NCI-H1092 (cell line): ENCODE data around the gene KLHL13.
"Not testable (repeated sequence)": the region's sequence is repeated elsewhere in the genome, so short reads cannot be mapped to it uniquely, and the experiment has no call there.

Experiments
- DNase-seq: peaks from one replicate; lab custom pipeline; 2025; lab: John Stamatoyannopoulos, UW

The KLHL13 gene

DNA sequence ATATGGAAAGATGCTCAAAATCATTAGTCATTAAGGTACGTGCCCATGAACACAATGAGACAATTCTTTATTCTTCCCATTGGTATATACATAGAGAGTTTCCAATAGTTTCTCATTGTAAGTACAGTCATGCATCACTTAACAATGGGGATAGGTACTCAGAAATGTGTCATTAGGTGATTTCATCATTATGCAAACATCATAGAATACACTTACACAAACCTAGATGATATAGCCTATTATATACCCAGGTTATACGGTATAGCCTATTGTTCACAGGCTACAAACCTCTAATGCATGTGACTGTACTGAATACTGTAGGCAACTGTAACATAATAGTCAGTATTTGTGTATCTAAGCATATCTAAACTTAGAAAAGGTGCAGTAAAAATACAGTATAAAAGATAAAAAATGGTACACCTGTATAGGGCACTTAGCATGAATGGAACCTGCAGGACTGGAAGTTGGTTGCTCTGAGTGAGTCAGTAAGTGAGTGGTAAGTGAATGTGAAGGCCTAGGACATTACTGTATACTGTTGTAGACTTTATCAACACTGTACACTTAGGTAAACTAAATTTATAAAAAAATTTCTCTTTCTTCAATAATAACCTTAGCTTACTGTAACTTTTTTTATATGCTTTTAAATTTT lies 49.6 kb downstream of the KLHL13 start:
- no peak for DNase-seq

DNA sequence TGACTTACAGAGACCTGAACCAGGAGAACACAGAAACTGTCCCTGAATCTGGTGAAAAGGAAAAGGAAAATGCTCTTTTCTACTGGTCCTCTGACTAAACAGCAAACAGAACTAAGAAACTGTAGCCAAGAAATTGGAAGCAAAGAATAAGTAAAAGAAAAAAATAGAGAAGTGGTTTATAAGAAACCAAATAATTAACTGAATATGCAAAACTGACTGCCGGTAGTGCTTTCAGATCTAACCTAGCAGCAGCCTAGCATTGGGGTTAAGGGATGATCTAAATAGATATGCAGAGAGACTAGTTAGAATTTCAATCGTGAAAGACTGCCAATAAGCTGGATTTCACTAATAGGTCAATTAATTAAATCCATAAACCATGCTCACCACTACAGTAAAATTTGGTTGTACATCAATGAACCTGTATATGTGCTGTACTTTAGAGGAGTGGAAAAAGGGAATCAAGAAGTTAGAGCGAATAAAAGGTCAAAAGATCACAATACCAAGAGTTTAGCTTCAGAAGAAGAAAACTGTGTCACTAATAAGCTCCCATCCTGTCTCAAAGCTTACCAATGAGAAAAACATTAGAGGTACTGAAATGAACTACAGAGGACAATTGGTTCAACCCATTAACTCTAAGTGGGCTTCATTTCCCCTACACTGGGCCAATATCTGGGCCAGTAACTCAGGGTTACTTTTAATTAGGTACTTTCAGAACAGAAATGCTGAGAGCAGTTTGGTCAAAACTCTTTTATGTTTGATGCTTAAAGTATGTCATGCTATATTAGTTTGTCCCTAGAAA lies 53.6 kb downstream of the KLHL13 start:
- DNase-seq, result no peak

DNA sequence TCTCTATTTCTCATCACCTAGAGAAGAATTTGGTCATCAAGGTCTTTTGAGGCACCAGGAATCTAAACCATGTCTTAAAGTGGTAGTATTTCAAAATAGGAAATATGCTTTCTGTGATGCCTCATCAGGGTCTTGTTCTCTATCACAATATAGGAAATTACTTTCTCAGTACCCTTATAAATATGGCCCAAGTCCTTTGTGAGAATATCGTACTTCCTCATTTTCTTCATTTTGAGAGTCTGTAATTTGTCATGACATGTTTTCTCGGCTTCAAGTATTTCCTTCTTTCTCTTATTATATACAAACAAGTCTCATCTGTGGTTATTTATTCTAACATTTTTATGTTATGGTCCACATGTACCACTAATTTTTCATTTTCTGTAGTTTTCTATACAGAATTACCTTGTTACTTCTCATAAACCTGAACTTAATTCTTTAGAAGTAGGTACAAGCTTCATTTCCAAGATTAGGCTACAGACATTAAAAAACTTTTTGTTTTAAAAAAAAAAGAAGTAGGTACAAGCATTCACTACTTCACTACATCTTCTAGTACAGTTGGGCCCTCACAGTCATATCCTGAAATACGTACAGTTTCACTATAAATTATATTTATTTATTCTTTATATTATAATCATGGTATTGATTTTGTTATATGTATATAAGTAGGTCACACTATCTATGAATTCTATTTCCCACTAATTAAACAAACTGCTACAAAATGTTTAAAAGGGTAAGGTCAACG lies 54.4 kb downstream of the KLHL13 start:
- DNase-seq, result no peak

DNA sequence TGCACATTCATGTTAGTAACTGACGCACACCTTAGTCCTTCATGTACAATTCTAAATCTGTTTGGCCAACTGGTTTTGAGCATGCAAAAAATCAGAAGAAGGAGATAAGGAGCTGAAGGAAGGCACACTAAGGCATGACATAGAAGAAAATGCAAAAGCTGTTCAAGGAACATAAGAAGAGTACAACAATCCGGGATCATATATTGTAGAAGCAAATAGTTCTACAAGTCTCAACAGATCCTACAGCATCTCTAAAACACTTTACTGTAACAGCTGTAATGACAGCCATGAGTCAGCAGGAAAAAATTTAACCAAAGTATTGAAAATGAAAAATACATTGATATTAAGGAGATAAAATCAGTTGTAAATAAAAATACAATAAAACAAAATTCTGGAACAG lies 57.7 kb downstream of the KLHL13 start:
- DNase-seq, result no peak

DNA sequence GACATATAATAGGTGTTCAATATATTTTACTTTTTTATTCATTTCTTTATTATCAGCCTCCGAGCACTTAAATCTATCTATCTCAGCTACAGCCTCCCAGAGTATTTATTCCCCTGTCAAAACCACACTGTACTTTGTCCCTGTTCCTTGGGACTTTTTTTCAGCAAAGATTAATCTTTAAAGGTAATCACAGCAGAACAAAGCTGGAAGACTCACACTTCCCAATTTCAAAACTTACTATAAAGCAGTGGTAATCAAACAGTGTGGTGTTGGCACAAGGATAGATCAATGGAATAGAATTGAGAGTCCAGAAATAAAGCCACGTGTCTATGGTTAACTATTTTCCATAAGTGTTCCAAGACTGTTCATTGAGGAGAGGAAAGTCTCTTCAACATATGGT lies 59.7 kb downstream of the KLHL13 start:
- no peak for DNase-seq

DNA sequence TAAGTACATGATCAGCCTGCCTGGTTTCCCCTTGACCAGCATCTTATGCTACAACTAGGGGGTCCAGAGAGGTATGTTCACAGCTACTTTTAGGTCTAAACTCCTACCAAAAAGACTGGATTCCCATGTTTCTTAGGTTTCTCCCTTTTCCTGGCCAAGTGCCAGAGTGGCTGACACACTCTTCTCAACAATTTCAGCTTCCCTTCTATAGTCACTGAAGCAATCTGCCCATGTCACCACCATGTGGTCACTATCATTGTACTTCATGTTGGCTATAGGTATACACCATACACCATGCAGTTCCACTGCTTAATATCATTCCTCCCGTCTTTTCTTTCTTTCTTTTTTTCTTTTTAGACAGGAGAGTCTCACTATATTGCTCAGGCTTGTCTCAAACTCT lies 66.9 kb downstream of the KLHL13 start:
- no peak for DNase-seq

DNA sequence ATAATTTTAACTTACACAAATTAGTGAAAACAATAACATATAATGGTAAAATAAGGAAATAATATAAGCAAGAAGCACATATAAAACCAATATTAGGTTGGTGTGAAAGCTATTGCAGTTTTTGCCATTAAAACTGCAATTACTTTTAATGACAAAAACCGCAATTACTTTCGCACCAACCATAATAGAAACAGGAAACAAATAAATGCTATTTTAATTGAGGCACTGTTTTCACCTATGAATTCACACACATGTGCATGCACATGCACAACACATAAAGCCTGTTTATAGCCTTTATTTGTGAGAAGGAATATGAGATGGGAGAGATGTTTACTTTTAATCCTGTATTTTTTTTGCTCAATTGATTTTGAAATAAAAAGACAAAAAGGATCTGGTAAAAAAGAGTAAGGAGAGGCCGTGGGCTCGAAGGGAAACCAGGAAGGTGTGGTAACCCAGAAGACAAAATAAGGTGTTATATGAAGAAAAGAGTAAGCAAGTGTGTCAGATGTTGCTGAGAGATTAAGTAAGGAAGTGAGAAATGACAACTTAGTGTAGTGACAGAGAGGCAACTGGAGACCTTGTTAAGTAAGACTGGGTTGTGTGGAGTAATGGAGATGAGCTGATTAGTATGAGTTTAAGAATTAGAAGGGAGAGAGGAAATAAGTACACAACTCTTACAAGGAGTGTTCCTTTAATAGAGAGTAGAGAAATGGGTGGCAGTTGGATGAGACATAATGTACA lies 69.0 kb downstream of the KLHL13 start:
- DNase-seq, result no peak

DNA sequence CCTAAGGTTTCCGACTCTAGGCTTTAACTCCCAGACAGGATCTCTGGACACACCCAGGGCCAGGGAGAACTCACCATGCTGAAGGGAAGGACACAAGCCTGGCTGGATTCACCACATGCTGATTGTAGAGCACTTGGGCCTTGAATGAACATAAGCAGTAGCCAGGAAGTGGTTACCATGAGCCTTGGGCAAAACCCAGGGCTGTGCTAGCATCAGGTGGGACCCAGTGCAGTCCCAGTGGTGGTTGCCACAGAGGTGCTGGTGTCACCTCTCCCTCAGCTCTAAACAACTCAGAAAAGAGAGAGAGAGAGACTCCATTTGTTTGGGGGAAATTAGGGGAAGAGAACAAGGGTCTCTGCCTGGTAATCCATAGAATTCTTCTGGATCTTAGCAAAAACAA lies 77.0 kb downstream of the KLHL13 start:
- DNase-seq, result no peak

DNA sequence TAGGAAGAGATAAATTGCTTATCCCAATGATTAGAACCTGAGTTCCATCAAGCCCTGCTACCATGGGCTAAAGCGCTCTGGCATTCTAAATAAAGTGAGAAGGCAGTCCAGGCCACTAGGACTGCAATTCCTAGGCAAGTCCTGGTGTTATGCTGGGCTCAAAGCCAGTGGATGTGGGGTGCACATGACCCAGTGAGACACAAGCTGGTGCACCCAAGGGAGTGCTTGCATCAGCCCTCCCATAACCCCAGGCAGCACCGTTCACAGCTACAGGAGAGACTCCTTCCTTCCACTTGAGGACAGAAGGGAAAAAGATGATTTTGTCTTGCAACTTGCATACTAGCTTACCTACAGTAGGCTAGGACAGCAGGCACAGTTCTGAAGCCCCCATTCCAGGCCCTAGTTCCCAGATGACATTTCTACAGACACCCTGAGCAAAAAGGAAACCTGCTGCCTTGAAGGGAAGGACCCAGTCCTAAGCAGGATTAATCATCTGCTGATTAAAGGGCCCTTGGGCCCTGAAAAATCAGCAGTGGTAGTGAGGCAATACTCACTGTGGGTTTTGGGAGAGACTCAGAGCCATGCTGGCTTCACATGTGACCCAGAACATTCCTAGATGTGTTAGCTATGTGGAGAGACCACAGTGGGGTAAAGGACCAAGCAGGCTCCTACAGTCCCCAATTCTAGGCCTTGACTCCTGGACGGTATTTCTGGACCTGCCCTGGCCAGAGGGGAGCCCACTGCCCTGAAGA lies 77.8 kb downstream of the KLHL13 start:
- DNase-seq, result no peak

DNA sequence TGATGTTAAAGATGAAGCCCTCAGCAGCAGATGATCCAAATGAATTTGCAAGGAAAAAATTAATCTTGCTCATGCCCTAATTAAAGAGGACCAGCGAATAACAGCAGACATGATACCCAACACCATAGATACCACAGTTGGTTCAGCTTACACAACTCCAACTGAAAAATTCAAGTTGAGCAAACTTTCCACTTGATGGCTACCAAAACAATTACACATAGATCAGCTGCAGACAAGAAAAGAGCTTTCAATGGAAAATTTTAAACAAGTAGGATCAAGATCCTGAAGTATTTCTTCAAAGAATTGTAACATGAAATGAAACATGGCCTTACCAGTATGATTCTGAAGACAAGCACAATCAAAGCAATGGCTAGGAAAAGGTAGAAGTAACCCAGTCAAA lies 90.0 kb downstream of the KLHL13 start:
- no peak for DNase-seq

DNA sequence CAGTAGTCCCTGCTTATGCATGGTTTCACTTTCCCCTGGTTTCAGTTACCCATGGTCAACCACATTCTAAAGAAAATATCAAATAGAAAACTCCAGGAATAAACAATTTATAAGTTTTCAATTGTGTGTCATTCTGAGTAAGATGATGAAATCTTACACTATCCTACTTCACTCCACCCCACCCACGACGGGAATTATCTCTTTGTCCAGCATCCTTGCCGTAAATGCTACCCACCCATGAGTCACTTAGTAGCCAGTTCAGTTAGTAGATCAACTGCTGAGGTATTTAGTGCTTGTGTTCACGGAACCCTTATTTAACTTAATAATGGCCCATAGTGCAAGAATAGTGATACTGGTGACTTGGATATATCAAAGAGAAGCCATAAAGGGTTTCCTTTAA lies 91.4 kb downstream of the KLHL13 start:
- no peak for DNase-seq

DNA sequence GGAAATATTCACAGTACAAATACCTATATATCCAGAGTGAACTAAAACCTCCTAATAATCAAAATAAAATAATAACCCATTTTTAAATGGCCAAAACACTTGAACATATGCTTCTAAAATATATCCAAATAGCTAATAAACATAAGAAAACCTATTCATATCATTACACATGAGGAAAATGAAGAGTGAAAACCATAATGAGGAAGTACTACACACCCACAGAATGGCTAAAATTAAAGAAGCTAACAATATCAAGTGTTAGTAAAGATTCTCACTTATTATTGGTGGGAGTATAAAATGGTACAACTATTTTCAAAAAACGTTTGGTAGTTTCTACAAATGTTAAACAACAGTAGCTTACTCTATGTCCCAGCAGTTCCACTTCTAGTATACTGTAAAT lies 92.1 kb downstream of the KLHL13 start:
- no peak for DNase-seq

DNA sequence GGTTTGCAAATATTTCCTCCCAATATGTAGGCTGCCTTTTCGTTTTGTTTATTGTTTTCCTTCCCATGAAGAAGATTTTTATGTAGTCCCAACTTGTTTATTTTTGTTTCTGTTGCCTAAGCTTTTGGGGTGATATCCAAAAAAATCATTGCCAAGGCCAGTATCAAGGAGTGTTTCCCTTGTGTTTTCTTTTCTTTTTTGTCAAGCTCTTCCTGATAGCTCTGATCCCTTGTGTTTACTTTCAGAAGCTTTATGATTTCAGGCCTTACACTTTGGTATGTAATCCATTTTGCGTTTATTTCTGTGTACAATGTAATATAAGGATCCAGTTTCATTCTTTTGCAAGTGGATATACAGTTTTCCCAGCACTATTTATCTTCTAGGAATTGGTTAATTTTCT lies 93.9 kb downstream of the KLHL13 start:
- no peak for DNase-seq

DNA sequence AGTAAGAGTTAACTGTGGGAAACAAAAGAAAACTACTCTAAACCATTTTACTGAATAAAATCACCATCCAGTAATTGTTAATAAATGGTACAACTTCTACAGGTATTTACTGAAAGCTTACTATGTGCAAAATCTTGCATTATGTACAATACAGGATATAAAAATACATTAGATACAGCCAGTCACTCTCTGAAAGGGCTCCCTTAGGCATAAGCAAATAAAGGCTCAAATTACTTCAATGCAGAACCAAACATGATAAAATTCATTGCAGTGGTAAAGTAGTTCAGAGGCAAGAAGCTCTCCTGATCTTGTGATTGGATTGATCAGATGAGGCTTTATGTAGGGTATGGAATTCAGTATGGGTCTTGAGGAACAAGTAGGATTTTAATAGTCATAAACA lies 100.2 kb downstream of the KLHL13 start:
- no peak for DNase-seq

DNA sequence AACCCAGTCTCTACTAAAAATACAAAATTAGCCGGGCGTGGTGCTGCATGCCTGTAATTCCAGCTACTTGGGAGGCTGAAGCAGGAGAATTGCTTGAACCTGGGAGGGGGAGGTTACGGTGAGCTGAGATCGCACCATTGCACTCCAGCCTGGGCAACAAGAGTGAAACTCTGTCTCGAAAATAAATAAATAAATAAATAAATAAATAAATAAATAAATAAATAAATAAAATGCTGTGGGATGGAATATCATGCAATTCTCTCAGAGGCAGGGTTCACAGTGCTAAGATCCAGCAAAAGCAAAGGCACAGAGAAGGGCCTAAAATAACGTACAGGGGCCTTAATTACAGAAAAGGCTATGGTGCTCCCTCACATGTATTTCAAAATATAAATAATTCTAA lies 114.2 kb downstream of the KLHL13 start:
- DNase-seq, result not testable (repeated sequence)

DNA sequence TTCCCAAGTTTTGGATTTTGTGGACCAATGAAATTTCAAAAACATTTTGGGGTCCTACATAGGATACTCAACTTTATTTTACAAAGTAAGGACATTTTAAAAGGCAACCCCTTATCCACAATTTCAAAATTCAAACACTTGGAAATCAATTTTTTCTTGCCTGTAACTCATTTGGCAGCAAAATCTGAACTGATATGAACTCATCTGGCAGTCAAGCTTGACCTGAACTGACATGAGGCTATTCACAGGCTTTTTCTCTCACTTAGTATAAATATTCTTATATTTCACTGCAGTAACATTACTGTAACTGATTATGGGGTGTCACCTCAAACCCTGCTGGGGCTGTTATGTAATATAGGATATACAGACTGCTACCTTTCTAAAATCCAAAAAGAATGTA lies 116.1 kb downstream of the KLHL13 start:
- no peak for DNase-seq

DNA sequence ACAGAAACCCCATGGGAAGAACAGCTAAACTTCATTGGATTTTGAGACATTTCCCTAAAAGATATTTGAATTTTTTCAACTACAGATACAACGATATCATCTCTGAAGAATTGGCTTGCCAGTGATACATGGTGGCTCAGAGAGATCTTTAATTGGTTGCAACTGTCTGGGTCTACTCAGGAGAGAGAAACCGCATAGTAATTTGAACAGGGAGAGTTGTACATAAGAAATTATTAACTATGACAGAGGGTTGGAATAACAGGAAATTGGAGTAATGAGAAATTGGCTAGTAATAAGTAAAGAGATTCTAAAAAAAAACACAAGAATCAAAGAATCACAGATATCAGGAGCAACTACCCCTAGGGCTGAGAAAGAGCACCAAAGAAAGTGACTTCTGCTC lies 118.4 kb downstream of the KLHL13 start:
- no peak for DNase-seq

DNA sequence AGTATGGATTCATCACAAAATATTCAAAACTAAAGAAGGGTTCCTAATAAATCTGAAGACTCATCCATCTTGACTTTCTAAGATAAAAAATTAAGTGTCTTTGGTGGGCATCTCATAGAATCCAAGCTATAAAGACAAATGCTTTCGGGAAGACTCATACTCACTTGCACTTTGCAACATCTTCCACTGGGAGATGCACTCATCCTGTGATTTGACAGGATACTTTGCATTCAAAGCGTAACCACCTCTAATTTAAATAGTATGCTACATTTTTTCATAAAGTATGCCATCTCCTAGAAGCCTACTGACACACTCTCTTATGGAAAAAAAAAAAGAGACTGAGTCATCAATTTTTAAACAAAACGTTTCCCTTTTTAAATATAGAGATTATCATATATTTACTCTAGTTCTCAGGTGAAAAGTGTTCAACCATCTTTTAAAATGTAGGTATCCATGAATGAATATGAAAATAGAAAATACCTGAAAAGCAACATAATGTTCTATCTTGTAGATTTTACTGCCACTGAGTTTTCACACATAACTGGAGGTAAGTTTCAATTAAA lies 119.6 kb downstream of the KLHL13 start:
- no peak for DNase-seq

DNA sequence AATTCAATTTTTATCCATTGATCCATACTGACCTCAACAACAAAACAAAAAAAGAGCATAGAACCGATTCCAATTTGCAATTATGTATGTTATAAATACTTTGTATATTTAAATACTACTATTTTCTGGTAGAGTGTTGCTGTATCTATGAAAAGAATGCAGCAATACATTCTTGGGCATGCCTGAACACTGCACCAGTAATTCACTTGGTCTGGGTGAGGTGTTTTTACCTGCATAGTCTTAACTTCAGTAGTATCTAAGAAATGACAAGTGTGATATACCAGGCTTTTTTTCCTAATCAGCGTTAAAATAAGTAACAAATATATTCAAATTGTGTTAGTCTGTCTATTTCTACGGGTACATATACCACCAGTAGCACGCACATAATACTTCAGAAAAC lies 120.2 kb downstream of the KLHL13 start:
- DNase-seq, result no peak

DNA sequence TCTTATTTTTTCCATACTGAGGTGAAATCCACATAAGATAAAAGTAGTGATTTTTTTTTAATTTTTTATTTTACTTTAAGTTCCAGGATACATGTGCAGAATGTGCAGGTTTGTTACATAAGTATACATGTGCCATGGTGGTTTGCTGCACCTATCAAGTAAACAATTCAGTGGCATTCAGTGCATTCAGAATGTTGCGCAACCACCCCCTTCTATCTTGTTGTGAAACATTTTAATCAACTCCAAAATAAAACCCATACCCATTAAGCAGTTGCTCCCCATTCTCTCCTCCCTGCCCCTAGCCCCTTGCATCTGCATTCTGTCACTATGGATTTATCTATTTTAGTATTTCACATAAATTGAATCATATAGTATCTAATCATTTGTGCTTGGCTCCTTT lies 121.2 kb downstream of the KLHL13 start:
- no peak for DNase-seq

DNA sequence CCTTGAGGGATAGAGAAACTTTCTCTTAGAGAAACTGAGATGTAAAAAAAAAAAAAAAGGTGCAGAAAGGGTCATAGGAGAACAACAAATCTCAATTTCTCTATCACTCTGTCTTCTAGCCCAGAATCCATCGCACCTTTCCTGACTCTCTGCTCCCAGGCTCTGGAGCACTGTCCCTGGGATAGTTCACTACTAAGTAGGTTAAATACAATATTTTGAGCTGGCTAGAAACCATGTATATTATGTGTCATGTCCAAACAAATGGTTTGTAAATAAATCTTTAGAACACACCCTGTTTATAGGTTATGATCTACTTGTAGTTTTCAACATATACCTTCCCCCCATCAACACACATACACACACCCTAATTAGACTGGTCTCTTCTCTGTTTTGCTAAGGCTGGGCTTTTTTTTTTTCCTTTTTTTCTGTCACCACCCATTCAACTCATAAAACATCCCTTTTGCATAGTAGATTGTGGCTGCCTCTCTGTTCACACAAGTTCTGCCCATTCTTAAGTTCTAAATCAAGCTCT lies 124.4 kb downstream of the KLHL13 start:
- DNase-seq, result no peak
